Lower leg skin (tissue), 3 donors: ENCODE results near the gene MVK.

Source experiments
- CTCF ChIP-seq, 3 donors: fragments of 450-650 bp; IDR thresholded peaks; one replicate each; pipeline ENCODE4 v1.5.1; 2016; ENCODE audit warnings: antibody characterized with exemption in 3 of 3, mild to moderate bottlenecking in 3 of 3, moderate library complexity in 2 of 3
- POLR2A ChIP-seq, 2 donors: fragments of 450-650 bp; IDR thresholded peaks; one replicate each; pipeline ENCODE4 v1.6.1; 2016 to 2017; ENCODE audit warnings: antibody characterized with exemption in 2 of 2, mild to moderate bottlenecking in 1 of 2, moderate library complexity in 1 of 2

- no peak for TF ChIP-seq CTCF (IDR thresholded peaks at IDR 0.05)
- TF ChIP-seq POLR2A (IDR thresholded peaks at IDR 0.05) = no peak
These were observed 56.5 kb downstream of the MVK start for GRCh38 chr12:109630107-109630506.
